NCI-H1092 (cell line): ENCODE measurements around the gene EIF2S1.
A peak's percentile ranks its signal among the peaks of the same experiment; 100 is the strongest.
"Not testable (repeated sequence)": the region's sequence is repeated elsewhere in the genome, so short reads cannot be mapped to it uniquely, and the experiment has no call there.

ENCODE experiments used
- DNase-seq: peaks from one replicate; lab custom pipeline; 2025; lab: John Stamatoyannopoulos, UW

Gene EIF2S1

GRCh38 chr14:67359775-67360469 lies at the start of gene EIF2S1, which contains the start of gene ATP6V1D:
EIF2S1 (plus strand) TSS chr14:67360328; CDS start chr14:67364768, 4,440 bp downstream.
ATP6V1D (minus strand) TSS chr14:67359804; CDS start chr14:67359698, 106 bp downstream.
- DNase-seq, result peak; percentile 100

GRCh38 chr14:67311868-67312267 lies 48.3 kb upstream of the EIF2S1 start:
- DNase-seq, result no peak

GRCh38 chr14:67313153-67313552 lies 47.0 kb upstream of the EIF2S1 start:
- DNase-seq, result no peak

- DNase-seq, result no peak
Observed at GRCh38 chr14:67317822-67318221, 42.3 kb upstream of the EIF2S1 start.

GRCh38 chr14:67319142-67319541 lies 41.0 kb upstream of the EIF2S1 start:
- no peak for DNase-seq

GRCh38 chr14:67329666-67330065 lies 30.5 kb upstream of the EIF2S1 start:
- DNase-seq, result not testable (repeated sequence)

GRCh38 chr14:67331368-67332125 lies 28.6 kb upstream of the EIF2S1 start:
- DNase-seq, result no peak

GRCh38 chr14:67332468-67332867 lies 27.7 kb upstream of the EIF2S1 start:
- no peak for DNase-seq

- no peak for DNase-seq
Observed at GRCh38 chr14:67335781-67336180, 24.3 kb upstream of the EIF2S1 start.

- not testable (repeated sequence) for DNase-seq
Observed at GRCh38 chr14:67341231-67341630, 18.9 kb upstream of the EIF2S1 start.

- DNase-seq, result no peak
Observed at GRCh38 chr14:67343601-67344230, 16.4 kb upstream of the EIF2S1 start.

- DNase-seq, result no peak
Observed at GRCh38 chr14:67345583-67345982, 14.5 kb upstream of the EIF2S1 start.

- no peak for DNase-seq
Observed at GRCh38 chr14:67352055-67352454, 8.1 kb upstream of the EIF2S1 start.

GRCh38 chr14:67357186-67357968 lies 2.8 kb upstream of the EIF2S1 start:
- DNase-seq, result no peak

GRCh38 chr14:67357969-67358354 lies 2.2 kb upstream of the EIF2S1 start:
- no peak for DNase-seq

- no peak for DNase-seq
Observed at GRCh38 chr14:67358924-67359774, 979 bp upstream of the EIF2S1 start.

- DNase-seq, result no peak
Observed at GRCh38 chr14:67360470-67361206, 510 bp downstream of the EIF2S1 start.

GRCh38 chr14:67365476-67365875 lies 5.3 kb downstream of the EIF2S1 start:
- no peak for DNase-seq

GRCh38 chr14:67370830-67371229 lies 10.7 kb downstream of the EIF2S1 start:
- DNase-seq, result no peak
